IMR-90 (cell line): ENCODE measurements around the gene RASGRF1. TPM values are rescaled to one million over a fixed set of nuclear protein-coding genes. Genes with fewer than 3 reads are reported as not detected.

Source experiments
- ATAC-seq: fragments of 200-7000 bp; cut with Tn5 transposase; 2 replicates; pipeline ENCODE4 v1.9.1; 2020; ENCODE audit warnings: low read depth, mild to moderate bottlenecking, moderate library complexity
- BruUV-seq: library from RNA; stranded (reverse); fragments of 400-500 nt; replicated peaks from 2 replicates; lab custom pipeline; 2021; lab: Mats Ljungman, UMichigan
- CTCF ChIA-PET: fragments of 300-600 bp; formaldehyde crosslinking; extraction: SDS; loops from one replicate; lab custom pipeline; 2021; ENCODE audit warnings: antibody characterized with exemption; lab: Yijun Ruan, JAX
- POLR2A ChIA-PET: fragments of 300-600 bp; sonication (Branson Sonifier 250); formaldehyde crosslinking; loops from one replicate; lab custom pipeline; 2022; ENCODE audit warnings: antibody characterized with exemption; ENCODE audit not compliant: unreplicated experiment; lab: Charles Lee
- DNase-seq: peaks from one replicate; pipeline ENCODE4 v3.0.0; 2013
- H2AFZ ChIP-seq: replicated peaks from 2 replicates; pipeline ENCODE3; 2013; ENCODE audit warnings: low read length, mild to moderate bottlenecking; ENCODE audit not compliant: poor library complexity
- H2AK5ac ChIP-seq: 2 replicates; pipeline ENCODE4 v1.6.1; 2013; ENCODE audit warnings: low read depth, low read length, inconsistent platforms
- H2AK9ac ChIP-seq: replicated peaks from 2 replicates; pipeline ENCODE3; 2013; ENCODE audit warnings: mild to moderate bottlenecking, low read depth, low read length, moderate library complexity; ENCODE audit not compliant: poor library complexity
- H2BK120ac ChIP-seq: 2 replicates; pipeline ENCODE4 v1.6.1; 2013; ENCODE audit warnings: low read depth, low read length, inconsistent platforms
- H2BK15ac ChIP-seq: 3 replicates; pipeline ENCODE4 v1.6.1; 2013; ENCODE audit warnings: low read depth, low read length, inconsistent platforms
- H2BK20ac ChIP-seq: 2 replicates; pipeline ENCODE4 v1.6.1; 2013; ENCODE audit warnings: low read depth, mild to moderate bottlenecking, inconsistent platforms, low read length, moderate library complexity
- H2BK5ac ChIP-seq: 2 replicates; pipeline ENCODE4 v1.6.1; 2013; ENCODE audit warnings: mild to moderate bottlenecking, low read depth, low read length, inconsistent platforms; ENCODE audit not compliant: poor library complexity, severe bottlenecking
- H3K14ac ChIP-seq: replicated peaks from 2 replicates; pipeline ENCODE4 v1.6.1; 2013; ENCODE audit warnings: low read depth, low read length, inconsistent platforms
- H3K18ac ChIP-seq: 2 replicates; pipeline ENCODE4 v1.6.1; 2013; ENCODE audit warnings: low read depth, low read length, control low read depth
- H3K23ac ChIP-seq: 2 replicates; pipeline ENCODE4 v1.6.1; 2013; ENCODE audit warnings: low read depth, low read length, inconsistent platforms
- H3K27ac ChIP-seq: 2 replicates; pipeline ENCODE4 v1.5.1; 2013; ENCODE audit warnings: mild to moderate bottlenecking, control low read depth, low read length; ENCODE audit not compliant: insufficient read depth
- H3K27me3 ChIP-seq: 2 replicates; pipeline ENCODE4 v1.6.1; 2013; ENCODE audit warnings: low read length; ENCODE audit not compliant: control insufficient read depth, insufficient read depth
- H3K36me3 ChIP-seq: 2 replicates; pipeline ENCODE4 v1.6.1; 2013; ENCODE audit warnings: low read length, mixed read lengths; ENCODE audit not compliant: control insufficient read depth, insufficient read depth
- H3K4ac ChIP-seq: 2 replicates; pipeline ENCODE4 v1.6.1; 2013; ENCODE audit warnings: low read depth, low read length, inconsistent platforms
- H3K4me1 ChIP-seq: 2 replicates; pipeline ENCODE4 v1.6.1; 2013; ENCODE audit warnings: low read length, mixed read lengths; ENCODE audit not compliant: control insufficient read depth, insufficient read depth
- H3K4me2 ChIP-seq: 2 replicates; pipeline ENCODE4 v1.6.1; 2013; ENCODE audit warnings: low read depth, mild to moderate bottlenecking, control low read depth, low read length, moderate library complexity
- H3K4me3 ChIP-seq: 2 replicates; pipeline ENCODE4 v1.5.1; 2013; ENCODE audit warnings: low read depth, mild to moderate bottlenecking, control low read depth, low read length, moderate library complexity; ENCODE audit not compliant: insufficient read depth
- H3K56ac ChIP-seq: 2 replicates; pipeline ENCODE4 v1.6.1; 2013; ENCODE audit warnings: low read length, inconsistent platforms; ENCODE audit not compliant: insufficient read depth; ENCODE audit errors: extremely low read depth
- H3K79me1 ChIP-seq, 2 experiments: 2 replicates each; pipeline ENCODE4 v1.6.1; 2013; ENCODE audit warnings: low read length in 2 of 2, inconsistent platforms in 1 of 2, low read depth in 1 of 2
- H3K9ac ChIP-seq: 2 replicates; pipeline ENCODE4 v1.6.1; 2013; ENCODE audit warnings: low read depth, low read length, control low read depth
- H3K9me1 ChIP-seq: 2 replicates; pipeline ENCODE4 v1.6.1; 2013; ENCODE audit warnings: low read length, inconsistent platforms; ENCODE audit not compliant: insufficient read depth
- H3K9me3 ChIP-seq: 2 replicates; pipeline ENCODE4 v1.6.1; 2013; ENCODE audit warnings: low read length; ENCODE audit not compliant: control insufficient read depth, insufficient read depth
- H4K20me1 ChIP-seq: 2 replicates; pipeline ENCODE4 v1.6.1; 2013; ENCODE audit warnings: low read length, inconsistent platforms; ENCODE audit not compliant: insufficient read depth
- H4K5ac ChIP-seq: 2 replicates; pipeline ENCODE4 v1.6.1; 2013; ENCODE audit warnings: mild to moderate bottlenecking, low read depth, low read length, control low read depth
- H4K8ac ChIP-seq, 2 experiments: 2 replicates each; pipeline ENCODE4 v1.6.1; 2013; ENCODE audit warnings: low read depth in 2 of 2, low read length in 2 of 2, control low read depth in 1 of 2, inconsistent platforms in 1 of 2
- H4K91ac ChIP-seq: 2 replicates; pipeline ENCODE4 v1.6.1; 2013; ENCODE audit warnings: low read depth, low read length, inconsistent platforms; ENCODE audit not compliant: insufficient read depth
- BHLHE40 ChIP-seq: fragments of 150-350 bp; IDR thresholded peaks from 2 replicates; pipeline ENCODE4 v1.6.1; 2016; ENCODE audit warnings: mild to moderate bottlenecking, low read depth, low read length
- CEBPB ChIP-seq: IDR thresholded peaks from 2 replicates; pipeline ENCODE4 v1.6.1; 2012; ENCODE audit warnings: low read depth, low read length, improper control_type of control experiment
- CHD1 ChIP-seq: IDR thresholded peaks from 2 replicates; pipeline ENCODE4 v1.6.1; 2012; ENCODE audit warnings: low read depth, low read length, improper control_type of control experiment
- FOS ChIP-seq: fragments of 150-350 bp; IDR thresholded peaks from 2 replicates; pipeline ENCODE4 v1.6.1; 2016; ENCODE audit warnings: low read depth, low read length
- MAZ ChIP-seq: IDR thresholded peaks from 2 replicates; pipeline ENCODE4 v1.6.1; 2012; ENCODE audit warnings: low read depth, mild to moderate bottlenecking, low read length, improper control_type of control experiment, moderate library complexity, borderline replicate concordance
- MXI1 ChIP-seq: IDR thresholded peaks from 2 replicates; pipeline ENCODE4 v1.6.1; 2012; ENCODE audit warnings: low read depth, mild to moderate bottlenecking, low read length, moderate library complexity, borderline replicate concordance
- NFE2L2 ChIP-seq: fragments of 150-350 bp; IDR thresholded peaks from 2 replicates; pipeline ENCODE4 v1.6.1; 2016; ENCODE audit warnings: low read depth, mild to moderate bottlenecking, low read length
- POLR2A ChIP-seq: IDR thresholded peaks from 2 replicates; pipeline ENCODE4 v1.6.1; 2012; ENCODE audit warnings: mild to moderate bottlenecking, low read depth, low read length
- RAD21 ChIP-seq: IDR thresholded peaks from 2 replicates; pipeline ENCODE4 v1.6.1; 2012; ENCODE audit warnings: low read length, improper control_type of control experiment
- RCOR1 ChIP-seq: IDR thresholded peaks from 2 replicates; pipeline ENCODE4 v1.6.1; 2012; ENCODE audit warnings: mild to moderate bottlenecking, low read length, improper control_type of control experiment; ENCODE audit not compliant: insufficient replicate concordance
- RFX5 ChIP-seq: IDR thresholded peaks from 2 replicates; pipeline ENCODE4 v1.8.0; 2012; ENCODE audit warnings: low read depth, mild to moderate bottlenecking, low read length, moderate library complexity
- SMC3 ChIP-seq: fragments of 150-350 bp; IDR thresholded peaks from 2 replicates; pipeline ENCODE4 v1.6.1; 2016; ENCODE audit warnings: low read depth, mild to moderate bottlenecking, antibody characterized with exemption, low read length, moderate library complexity
- USF2 ChIP-seq: fragments of 150-350 bp; IDR thresholded peaks from 2 replicates; pipeline ENCODE4 v1.6.1; 2017; ENCODE audit warnings: mild to moderate bottlenecking, antibody characterized with exemption, low read length, low read depth
- WGBS, 2 experiments: methylation state at CpG; one replicate each; pipeline versions ENCODE4 v1.1.5 to v1.1.7; 2013; ENCODE audit warnings: missing lambda C conversion rate in 2 of 2; ENCODE audit not compliant: insufficient read length in 1 of 2; ENCODE audit errors: extremely low coverage in 2 of 2; 5-methylcytosine and 5-hydroxymethylcytosine counted together
- dilution Hi-C: fragments of 300-500 bp; cut with HindIII; formaldehyde crosslinking; loops from one replicate; pipeline ENCODE4 v1.14.3; 2018; ENCODE audit warnings: low sequenced_read_pairs; ENCODE audit not compliant: unreplicated experiment
- in situ Hi-C: fragments of 300-500 bp; cut with MboI; formaldehyde crosslinking; loops from 3 replicates; pipeline ENCODE4 v1.14.3; 2019; ENCODE audit warnings: low sequenced_read_pairs, inconsistent platforms, mixed read lengths
- intact Hi-C: fragments of 100-400 bp; cut with micrococcal nuclease; formaldehyde crosslinking; loops from 2 replicates; pipeline ENCODE4 v1.10.0; 2022
- polyA plus RNA-seq, 3 experiments: library from polyadenylated mRNA; depleted of rRNA; stranded (reverse); fragments of >200 nt; gene quantifications; 2 replicates each; pipeline ENCODE4 v1.2.3, GENCODE V29; 2012; ENCODE audit warnings: low replicate concordance in 1 of 3
- total RNA-seq: library from RNA; depleted of rRNA; stranded (reverse); fragments of >200 nt; gene quantifications from 2 replicates; pipeline ENCODE4 v1.2.3, GENCODE V29; 2012
- TF ChIP-seq, protein P1 (sequence below): conservative IDR thresholded peaks from 2 replicates; pipeline ENCODE4 v1.5.1; 2012; ENCODE audit warnings: mild to moderate bottlenecking, low read depth, low read length, improper control_type of control experiment

Gene RASGRF1
- total and polyA plus RNA-seq, 2 of the 4 experiments (the other 2 are of a cell fraction): under 0.01 to 0.15 TPM

- WGBS, 2 experiments: no CpG with 5 or more reads among the region's 3 CpGs
- Histone ChIP-seq H2AK5ac (no peak overlapping the region), H4K91ac (no peak overlapping the region), H3K79me1 (no peaks in the 10 kb centered on the region), H3K56ac (no peak overlapping the region), H2BK120ac (no peak overlapping the region), H4K5ac (no peak overlapping the region), H3K4me1 (no peaks in the 10 kb centered on the region), H3K23ac (no peak overlapping the region), H3K9me1 (no peaks in the 10 kb centered on the region), H3K4me3 (no peak overlapping the region), H3K27me3 (peaks cover 8% of the 10 kb centered on the region), H2BK20ac (no peak overlapping the region), H3K18ac (no peak overlapping the region), H3K4ac (no peak overlapping the region), H3K14ac (no peak overlapping the region), H4K8ac (no peak overlapping the region), H2AFZ (peak overlapping the region; percentile 44), H3K27ac (no peak overlapping the region), H4K20me1 (no peaks in the 10 kb centered on the region), H2BK5ac (no peak overlapping the region), H2AK9ac (peak overlapping the region; percentile 19), H2BK15ac (no peak overlapping the region), H3K9me3 (no peaks in the 10 kb centered on the region), H3K9ac (no peak overlapping the region), H3K36me3 (no peaks in the 10 kb centered on the region), H3K4me2 (no peak overlapping the region)
- no TSS peak for BruUV-seq
- dilution Hi-C loops (no loop called here), intact Hi-C loops (no loop called here), in situ Hi-C loops (no loop called here)
- ChIA-PET CTCF (no interaction called here), POLR2A (no interaction called here)
- ATAC-seq: no peak
- TF ChIP-seq SMC3: no peak
- TF ChIP-seq, protein P1, sequence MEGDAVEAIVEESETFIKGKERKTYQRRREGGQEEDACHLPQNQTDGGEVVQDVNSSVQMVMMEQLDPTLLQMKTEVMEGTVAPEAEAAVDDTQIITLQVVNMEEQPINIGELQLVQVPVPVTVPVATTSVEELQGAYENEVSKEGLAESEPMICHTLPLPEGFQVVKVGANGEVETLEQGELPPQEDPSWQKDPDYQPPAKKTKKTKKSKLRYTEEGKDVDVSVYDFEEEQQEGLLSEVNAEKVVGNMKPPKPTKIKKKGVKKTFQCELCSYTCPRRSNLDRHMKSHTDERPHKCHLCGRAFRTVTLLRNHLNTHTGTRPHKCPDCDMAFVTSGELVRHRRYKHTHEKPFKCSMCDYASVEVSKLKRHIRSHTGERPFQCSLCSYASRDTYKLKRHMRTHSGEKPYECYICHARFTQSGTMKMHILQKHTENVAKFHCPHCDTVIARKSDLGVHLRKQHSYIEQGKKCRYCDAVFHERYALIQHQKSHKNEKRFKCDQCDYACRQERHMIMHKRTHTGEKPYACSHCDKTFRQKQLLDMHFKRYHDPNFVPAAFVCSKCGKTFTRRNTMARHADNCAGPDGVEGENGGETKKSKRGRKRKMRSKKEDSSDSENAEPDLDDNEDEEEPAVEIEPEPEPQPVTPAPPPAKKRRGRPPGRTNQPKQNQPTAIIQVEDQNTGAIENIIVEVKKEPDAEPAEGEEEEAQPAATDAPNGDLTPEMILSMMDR: no peak
- no peak for TF ChIP-seq USF2
- no peak for TF ChIP-seq POLR2A
- no peak for TF ChIP-seq RFX5
- no peak for TF ChIP-seq MXI1
- TF ChIP-seq CEBPB: no peak
- TF ChIP-seq BHLHE40: no peak
- no peak for TF ChIP-seq CHD1
- no peak for TF ChIP-seq FOS
- no peak for TF ChIP-seq NFE2L2
- no peak for TF ChIP-seq MAZ
- no peak for TF ChIP-seq RCOR1
- no peak for TF ChIP-seq RAD21
- DNase-seq: no peak
Measured at GRCh38 chr15:79051941-79052731, 38.4 kb downstream of the RASGRF1 start.
